Neutrophil (primary cell): ENCODE measurements around the gene ACTR3.

Experiments
- H3K27ac ChIP-seq: fragments of 200-600 bp; sonication (generic); 2 replicates; pipeline ENCODE4 v1.5.1; 2016; ENCODE audit warnings: mild to moderate bottlenecking, moderate library complexity
- H3K27me3 ChIP-seq: fragments of 200-600 bp; sonication (generic); 2 replicates; pipeline ENCODE4 v1.6.0; 2016; ENCODE audit warnings: mild to moderate bottlenecking
- H3K36me3 ChIP-seq: fragments of 200-600 bp; sonication (generic); 2 replicates; pipeline ENCODE4 v1.5.1; 2017
- H3K4me1 ChIP-seq, 2 experiments: fragments of 200-600 bp in 1 of 2; sonication (generic) in 1 of 2; 1 replicate in 1 of 2; 2 replicates in 1 of 2; pipeline versions ENCODE4 v1.5.1 to v1.6.1; 2013 to 2016; ENCODE audit warnings: low read depth in 1 of 2, low read length in 1 of 2, mild to moderate bottlenecking in 1 of 2, moderate library complexity in 1 of 2; ENCODE audit not compliant: control insufficient read depth in 1 of 2, insufficient read depth in 1 of 2
- H3K4me3 ChIP-seq, 2 experiments: fragments of 200-600 bp in 1 of 2; sonication (generic) in 1 of 2; 1 replicate in 1 of 2; 2 replicates in 1 of 2; pipeline ENCODE4 v1.5.1; 2013 to 2016; ENCODE audit warnings: low read depth in 1 of 2, low read length in 1 of 2, mild to moderate bottlenecking in 1 of 2, moderate library complexity in 1 of 2
- H3K9me3 ChIP-seq: fragments of 200-600 bp; sonication (generic); 2 replicates; pipeline ENCODE4 v1.5.1; 2016
- CTCF ChIP-seq: fragments of 200-600 bp; sonication (generic); IDR thresholded peaks from 2 replicates; pipeline ENCODE4 v1.5.1; 2016; ENCODE audit warnings: antibody characterized with exemption

Gene ACTR3

GRCh38 chr2:113981404-113982134 is 91.7 kb downstream of the ACTR3 start:
- H3K27ac ChIP-seq, result no peak overlapping the region
- no peak for TF ChIP-seq CTCF
- peaks cover 59% of the 10 kb centered on the region for H3K36me3 ChIP-seq
- H3K4me1 ChIP-seq, result peaks cover 4 to 9% of the 10 kb centered on the region in 2 experiments
- no peak overlapping the region for H3K4me3 ChIP-seq
- H3K9me3 ChIP-seq, result no peaks in the 10 kb centered on the region
- H3K27me3 ChIP-seq, result no peaks in the 10 kb centered on the region

DNA sequence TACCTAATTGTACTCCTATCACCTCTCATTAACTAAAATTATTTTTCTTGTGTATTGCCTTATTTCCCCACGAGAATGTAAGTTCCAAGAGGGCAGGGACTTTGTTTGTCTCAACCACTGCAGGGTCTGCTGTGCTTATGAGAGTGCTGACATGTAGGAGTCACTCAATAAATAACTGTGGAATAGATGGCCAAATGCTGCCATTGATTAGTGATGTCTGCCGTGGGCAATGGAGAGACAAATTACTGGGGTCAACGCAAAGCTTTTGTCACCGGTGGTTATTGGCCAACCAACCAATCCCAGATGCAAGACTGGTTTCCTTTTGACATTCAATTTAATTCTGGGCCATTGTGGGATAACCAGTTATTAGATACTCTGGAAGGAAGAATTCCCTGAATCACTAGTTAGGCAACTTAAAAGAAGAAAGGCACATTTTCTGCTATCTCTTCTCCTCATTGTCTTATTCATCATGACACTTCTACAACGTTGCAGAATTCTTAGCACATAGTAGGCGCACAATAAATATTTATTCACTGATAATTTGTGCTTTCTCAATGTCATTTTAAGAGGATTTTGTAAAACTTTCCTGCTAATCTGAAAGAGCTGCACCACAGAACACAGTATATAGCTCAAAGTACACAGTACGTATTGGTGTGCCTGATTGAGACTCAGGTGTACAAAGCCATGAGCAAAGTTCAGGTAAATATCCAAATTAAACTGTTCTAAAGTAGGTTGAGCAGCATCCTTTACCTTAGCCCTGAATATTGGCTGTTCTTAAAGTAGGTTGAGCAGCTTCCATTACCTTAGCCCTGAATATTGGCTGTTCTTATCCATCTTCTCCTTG is 95.9 kb downstream of the ACTR3 start:
- Histone ChIP-seq H3K36me3 (peaks cover 25% of the 10 kb centered on the region), H3K27me3 (peaks cover 4% of the 10 kb centered on the region), H3K4me1 (no peaks in the 10 kb centered on the region), H3K9me3 (no peaks in the 10 kb centered on the region), H3K27ac (no peak overlapping the region), H3K4me3 (no peak overlapping the region)
- TF ChIP-seq CTCF, result no peak

DNA sequence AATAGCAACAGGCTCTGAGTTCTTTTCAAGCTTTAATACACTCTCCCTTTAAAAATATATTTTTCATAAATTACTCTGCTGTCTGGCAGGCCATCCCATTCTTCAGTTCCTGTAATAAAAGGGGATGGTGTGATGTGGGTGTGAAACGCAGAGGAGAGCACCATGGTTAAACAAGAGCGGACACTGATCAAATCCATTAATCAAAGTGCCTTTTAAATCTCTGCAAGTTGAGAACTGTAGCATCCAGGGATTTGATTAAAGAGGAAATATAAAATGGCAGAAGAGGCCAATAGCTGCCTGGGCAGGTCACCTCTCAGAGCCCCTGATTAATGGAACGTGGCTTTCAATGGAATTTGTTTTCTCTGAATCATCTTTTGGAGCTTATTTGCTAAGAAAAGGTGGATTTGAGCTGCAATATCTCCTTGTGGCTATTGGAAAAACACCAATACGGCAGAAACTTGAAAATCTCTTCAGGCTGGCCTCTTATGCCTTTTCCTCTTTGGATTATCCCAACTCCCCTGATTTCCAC is 96.9 kb downstream of the ACTR3 start:
- Histone ChIP-seq H3K36me3 (peaks cover 21% of the 10 kb centered on the region), H3K27me3 (peaks cover 4% of the 10 kb centered on the region)

GRCh38 chr2:113992090-113992489 is 102.2 kb downstream of the ACTR3 start:
- no peak overlapping the region for H3K27ac ChIP-seq
- no peak for TF ChIP-seq CTCF
- H3K9me3 ChIP-seq, result no peaks in the 10 kb centered on the region
- no peaks in the 10 kb centered on the region for H3K36me3 ChIP-seq
- no peak overlapping the region for H3K4me3 ChIP-seq
- H3K27me3 ChIP-seq, result peaks cover 6% of the 10 kb centered on the region
- H3K4me1 ChIP-seq, result no peaks in the 10 kb centered on the region

More for the DNA sequence above, 96.9 kb downstream of the ACTR3 start:
- no peak overlapping the region for H3K27ac ChIP-seq
- H3K9me3 ChIP-seq, result no peaks in the 10 kb centered on the region
- TF ChIP-seq CTCF, result no peak
- no peaks in the 10 kb centered on the region for H3K4me1 ChIP-seq
- no peak overlapping the region for H3K4me3 ChIP-seq

GRCh38 chr2:113996671-113997594 is 107.0 kb downstream of the ACTR3 start:
- no peaks in the 10 kb centered on the region for H3K4me1 ChIP-seq
- TF ChIP-seq CTCF, result no peak
- H3K4me3 ChIP-seq, result no peak overlapping the region
- no peak overlapping the region for H3K27ac ChIP-seq
- H3K9me3 ChIP-seq, result no peaks in the 10 kb centered on the region
- H3K36me3 ChIP-seq, result no peaks in the 10 kb centered on the region
- H3K27me3 ChIP-seq, result peaks cover 44% of the 10 kb centered on the region
